IMR-90 (cell line): ENCODE data around the gene TGM5. TPM values are rescaled to one million over a fixed set of nuclear protein-coding genes. Genes with fewer than 3 reads are reported as not detected.

Experiments used
- ATAC-seq: fragments of 200-7000 bp; cut with Tn5 transposase; 2 replicates; pipeline ENCODE4 v1.9.1; 2020; ENCODE audit warnings: low read depth, mild to moderate bottlenecking, moderate library complexity
- BruUV-seq: library from RNA; stranded (reverse); fragments of 400-500 nt; replicated peaks from 2 replicates; lab custom pipeline; 2021; lab: Mats Ljungman, UMichigan
- CTCF ChIA-PET: fragments of 300-600 bp; formaldehyde crosslinking; extraction: SDS; loops from one replicate; lab custom pipeline; 2021; ENCODE audit warnings: antibody characterized with exemption; lab: Yijun Ruan, JAX
- POLR2A ChIA-PET: fragments of 300-600 bp; sonication (Branson Sonifier 250); formaldehyde crosslinking; loops from one replicate; lab custom pipeline; 2022; ENCODE audit warnings: antibody characterized with exemption; ENCODE audit not compliant: unreplicated experiment; lab: Charles Lee
- DNase-seq: peaks from one replicate; pipeline ENCODE4 v3.0.0; 2013
- H2AFZ ChIP-seq: replicated peaks from 2 replicates; pipeline ENCODE3; 2013; ENCODE audit warnings: low read length, mild to moderate bottlenecking; ENCODE audit not compliant: poor library complexity
- H2AK5ac ChIP-seq: 2 replicates; pipeline ENCODE4 v1.6.1; 2013; ENCODE audit warnings: low read depth, low read length, inconsistent platforms
- H2AK9ac ChIP-seq: replicated peaks from 2 replicates; pipeline ENCODE3; 2013; ENCODE audit warnings: mild to moderate bottlenecking, low read depth, low read length, moderate library complexity; ENCODE audit not compliant: poor library complexity
- H2BK120ac ChIP-seq: 2 replicates; pipeline ENCODE4 v1.6.1; 2013; ENCODE audit warnings: low read depth, low read length, inconsistent platforms
- H2BK15ac ChIP-seq: 3 replicates; pipeline ENCODE4 v1.6.1; 2013; ENCODE audit warnings: low read depth, low read length, inconsistent platforms
- H2BK20ac ChIP-seq: 2 replicates; pipeline ENCODE4 v1.6.1; 2013; ENCODE audit warnings: low read depth, mild to moderate bottlenecking, inconsistent platforms, low read length, moderate library complexity
- H2BK5ac ChIP-seq: 2 replicates; pipeline ENCODE4 v1.6.1; 2013; ENCODE audit warnings: mild to moderate bottlenecking, low read depth, low read length, inconsistent platforms; ENCODE audit not compliant: poor library complexity, severe bottlenecking
- H3K14ac ChIP-seq: replicated peaks from 2 replicates; pipeline ENCODE4 v1.6.1; 2013; ENCODE audit warnings: low read depth, low read length, inconsistent platforms
- H3K18ac ChIP-seq: 2 replicates; pipeline ENCODE4 v1.6.1; 2013; ENCODE audit warnings: low read depth, low read length, control low read depth
- H3K23ac ChIP-seq: 2 replicates; pipeline ENCODE4 v1.6.1; 2013; ENCODE audit warnings: low read depth, low read length, inconsistent platforms
- H3K27ac ChIP-seq: 2 replicates; pipeline ENCODE4 v1.5.1; 2013; ENCODE audit warnings: mild to moderate bottlenecking, control low read depth, low read length; ENCODE audit not compliant: insufficient read depth
- H3K27me3 ChIP-seq: 2 replicates; pipeline ENCODE4 v1.6.1; 2013; ENCODE audit warnings: low read length; ENCODE audit not compliant: control insufficient read depth, insufficient read depth
- H3K36me3 ChIP-seq: 2 replicates; pipeline ENCODE4 v1.6.1; 2013; ENCODE audit warnings: low read length, mixed read lengths; ENCODE audit not compliant: control insufficient read depth, insufficient read depth
- H3K4ac ChIP-seq: 2 replicates; pipeline ENCODE4 v1.6.1; 2013; ENCODE audit warnings: low read depth, low read length, inconsistent platforms
- H3K4me1 ChIP-seq: 2 replicates; pipeline ENCODE4 v1.6.1; 2013; ENCODE audit warnings: low read length, mixed read lengths; ENCODE audit not compliant: control insufficient read depth, insufficient read depth
- H3K4me2 ChIP-seq: 2 replicates; pipeline ENCODE4 v1.6.1; 2013; ENCODE audit warnings: low read depth, mild to moderate bottlenecking, control low read depth, low read length, moderate library complexity
- H3K4me3 ChIP-seq: 2 replicates; pipeline ENCODE4 v1.5.1; 2013; ENCODE audit warnings: low read depth, mild to moderate bottlenecking, control low read depth, low read length, moderate library complexity; ENCODE audit not compliant: insufficient read depth
- H3K56ac ChIP-seq: 2 replicates; pipeline ENCODE4 v1.6.1; 2013; ENCODE audit warnings: low read length, inconsistent platforms; ENCODE audit not compliant: insufficient read depth; ENCODE audit errors: extremely low read depth
- H3K79me1 ChIP-seq, 2 experiments: 2 replicates each; pipeline ENCODE4 v1.6.1; 2013; ENCODE audit warnings: low read length in 2 of 2, inconsistent platforms in 1 of 2, low read depth in 1 of 2
- H3K9ac ChIP-seq: 2 replicates; pipeline ENCODE4 v1.6.1; 2013; ENCODE audit warnings: low read depth, low read length, control low read depth
- H3K9me1 ChIP-seq: 2 replicates; pipeline ENCODE4 v1.6.1; 2013; ENCODE audit warnings: low read length, inconsistent platforms; ENCODE audit not compliant: insufficient read depth
- H3K9me3 ChIP-seq: 2 replicates; pipeline ENCODE4 v1.6.1; 2013; ENCODE audit warnings: low read length; ENCODE audit not compliant: control insufficient read depth, insufficient read depth
- H4K20me1 ChIP-seq: 2 replicates; pipeline ENCODE4 v1.6.1; 2013; ENCODE audit warnings: low read length, inconsistent platforms; ENCODE audit not compliant: insufficient read depth
- H4K5ac ChIP-seq: 2 replicates; pipeline ENCODE4 v1.6.1; 2013; ENCODE audit warnings: mild to moderate bottlenecking, low read depth, low read length, control low read depth
- H4K8ac ChIP-seq, 2 experiments: 2 replicates each; pipeline ENCODE4 v1.6.1; 2013; ENCODE audit warnings: low read depth in 2 of 2, low read length in 2 of 2, control low read depth in 1 of 2, inconsistent platforms in 1 of 2
- H4K91ac ChIP-seq: 2 replicates; pipeline ENCODE4 v1.6.1; 2013; ENCODE audit warnings: low read depth, low read length, inconsistent platforms; ENCODE audit not compliant: insufficient read depth
- BHLHE40 ChIP-seq: fragments of 150-350 bp; IDR thresholded peaks from 2 replicates; pipeline ENCODE4 v1.6.1; 2016; ENCODE audit warnings: mild to moderate bottlenecking, low read depth, low read length
- CEBPB ChIP-seq: IDR thresholded peaks from 2 replicates; pipeline ENCODE4 v1.6.1; 2012; ENCODE audit warnings: low read depth, low read length, improper control_type of control experiment
- CHD1 ChIP-seq: IDR thresholded peaks from 2 replicates; pipeline ENCODE4 v1.6.1; 2012; ENCODE audit warnings: low read depth, low read length, improper control_type of control experiment
- CTCF ChIP-seq: conservative IDR thresholded peaks from 2 replicates; pipeline ENCODE4 v1.5.1; 2012; ENCODE audit warnings: mild to moderate bottlenecking, low read depth, low read length, improper control_type of control experiment
- NFE2L2 ChIP-seq: fragments of 150-350 bp; IDR thresholded peaks from 2 replicates; pipeline ENCODE4 v1.6.1; 2016; ENCODE audit warnings: low read depth, mild to moderate bottlenecking, low read length
- RCOR1 ChIP-seq: IDR thresholded peaks from 2 replicates; pipeline ENCODE4 v1.6.1; 2012; ENCODE audit warnings: mild to moderate bottlenecking, low read length, improper control_type of control experiment; ENCODE audit not compliant: insufficient replicate concordance
- RFX5 ChIP-seq: IDR thresholded peaks from 2 replicates; pipeline ENCODE4 v1.8.0; 2012; ENCODE audit warnings: low read depth, mild to moderate bottlenecking, low read length, moderate library complexity
- WGBS, 2 experiments: methylation state at CpG; one replicate each; pipeline versions ENCODE4 v1.1.5 to v1.1.7; 2013; ENCODE audit warnings: missing lambda C conversion rate in 2 of 2; ENCODE audit not compliant: insufficient read length in 1 of 2; ENCODE audit errors: extremely low coverage in 2 of 2; 5-methylcytosine and 5-hydroxymethylcytosine counted together
- dilution Hi-C: fragments of 300-500 bp; cut with HindIII; formaldehyde crosslinking; loops from one replicate; pipeline ENCODE4 v1.14.3; 2018; ENCODE audit warnings: low sequenced_read_pairs; ENCODE audit not compliant: unreplicated experiment
- in situ Hi-C: fragments of 300-500 bp; cut with MboI; formaldehyde crosslinking; loops from 3 replicates; pipeline ENCODE4 v1.14.3; 2019; ENCODE audit warnings: low sequenced_read_pairs, inconsistent platforms, mixed read lengths
- intact Hi-C: fragments of 100-400 bp; cut with micrococcal nuclease; formaldehyde crosslinking; loops from 2 replicates; pipeline ENCODE4 v1.10.0; 2022
- polyA plus RNA-seq, 3 experiments: library from polyadenylated mRNA; depleted of rRNA; stranded (reverse); fragments of >200 nt; gene quantifications; 2 replicates each; pipeline ENCODE4 v1.2.3, GENCODE V29; 2012; ENCODE audit warnings: low replicate concordance in 1 of 3
- total RNA-seq: library from RNA; depleted of rRNA; stranded (reverse); fragments of >200 nt; gene quantifications from 2 replicates; pipeline ENCODE4 v1.2.3, GENCODE V29; 2012

Gene TGM5
- total and polyA plus RNA-seq, 2 of the 4 experiments (the other 2 are of a cell fraction): not detected

- no peak overlapping the region for H3K56ac ChIP-seq
- no peak overlapping the region for H3K23ac ChIP-seq
- peaks cover 62% of the 10 kb centered on the region for H3K27me3 ChIP-seq
- WGBS, 2 experiments: 60% methylated on average over 1 of the region's 7 CpGs; no CpG with 5 or more reads in 1 of the 2 experiments
- no peaks in the 10 kb centered on the region for H3K79me1 ChIP-seq
- no peak overlapping the region for H2BK15ac ChIP-seq
- no peak overlapping the region for H3K4me3 ChIP-seq
- in situ Hi-C loops (loop anchor here (5.0 kb wide), 1 partner anchor 94 kb away; the partner anchor contains the start of gene CCNDBP1), intact Hi-C loops (no loop called here), dilution Hi-C loops (no loop called here)
- no peak overlapping the region for H3K4me2 ChIP-seq
- H3K4ac ChIP-seq: no peak overlapping the region
- TF ChIP-seq CHD1 (no peak), CEBPB (no peak), CTCF (no peak), RFX5 (no peak), NFE2L2 (no peak), RCOR1 (no peak), BHLHE40 (no peak)
- no peaks in the 10 kb centered on the region for H3K9me1 ChIP-seq
- no peak overlapping the region for H4K91ac ChIP-seq
- ChIA-PET CTCF (no interaction called here), POLR2A (no interaction called here)
- BruUV-seq: no TSS peak
- H3K4me1 ChIP-seq: peaks cover 1% of the 10 kb centered on the region; the same call in 1 of the 2 replicates
- H2BK20ac ChIP-seq: no peak overlapping the region
- no peaks in the 10 kb centered on the region for H4K20me1 ChIP-seq
- no peak for ATAC-seq
- no peak overlapping the region for H4K5ac ChIP-seq
- no peak overlapping the region for H3K27ac ChIP-seq
- DNase-seq: no peak
- no peak overlapping the region for H2BK5ac ChIP-seq
- no peak overlapping the region for H2AK5ac ChIP-seq
- no peak overlapping the region for H2AK9ac ChIP-seq
- no peak overlapping the region for H4K8ac ChIP-seq
- no peak overlapping the region for H2BK120ac ChIP-seq
- no peak overlapping the region for H3K14ac ChIP-seq
- H3K9me3 ChIP-seq: no peaks in the 10 kb centered on the region
- no peak overlapping the region for H3K18ac ChIP-seq
- no peak overlapping the region for H2AFZ ChIP-seq
- H3K9ac ChIP-seq: no peak overlapping the region
- H3K36me3 ChIP-seq: no peaks in the 10 kb centered on the region
Measured at GRCh38 chr15:43280996-43281395, 14.3 kb upstream of the TGM5 start.
